ENCODE data around the gene ABCA13. TPM values are rescaled to one million over a fixed set of nuclear protein-coding genes. Genes with fewer than 3 reads are reported as not detected.

ABCA13 gene
- total and polyA plus RNA-seq, 2 donors from 2014 or later, result 0.62 to 6.0 TPM

DNA sequence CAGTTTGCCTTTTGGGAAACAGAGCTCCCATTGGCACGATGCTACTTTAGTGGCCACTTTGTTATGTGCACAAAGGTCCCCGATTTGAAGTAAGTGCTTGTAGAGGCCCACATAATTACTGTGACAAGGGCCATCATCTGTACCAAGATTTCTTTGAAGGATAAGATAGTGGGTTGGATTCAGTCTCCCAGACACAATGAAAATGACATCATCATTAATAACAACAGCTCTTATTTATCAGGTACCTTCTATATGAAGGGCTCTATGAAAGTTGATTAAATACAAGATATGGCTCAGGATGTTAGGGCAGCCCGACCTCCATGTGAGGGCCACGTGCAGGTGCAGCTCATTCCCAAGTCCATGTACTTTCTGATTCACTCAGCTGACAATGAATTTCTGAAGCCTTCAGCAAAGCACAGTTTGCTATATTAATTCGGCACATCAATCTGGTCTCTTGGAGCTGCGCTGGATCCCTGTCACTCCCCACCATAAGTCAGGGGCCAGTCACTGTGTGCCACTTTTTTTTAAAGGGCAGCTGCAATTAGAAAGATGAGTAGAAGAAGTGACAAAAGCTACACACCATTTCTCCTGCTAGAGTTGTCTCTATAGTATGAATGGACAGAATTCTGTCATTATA lies 140.3 kb downstream of the ABCA13 start:
- FAIRE-seq (no peak), DNase-seq (no peak)
- H3K9ac ChIP-seq (ENCODE audit: low read length in 3 of 3), result no peak overlapping the region
- no peaks in the 10 kb centered on the region for H3K9me3 ChIP-seq (ENCODE audit: control insufficient read depth in 2 of 3, insufficient read depth in 1 of 3, low read length in 3 of 3)
- no peaks in the 10 kb centered on the region for H3K27me3 ChIP-seq (ENCODE audit: control insufficient read depth, insufficient read depth, low read length)
- H3K4me1 ChIP-seq (ENCODE audit: control insufficient read depth in 2 of 3, insufficient read depth in 2 of 3, low read depth in 1 of 3, low read length in 3 of 3), result no peaks in the 10 kb centered on the region
- no peak overlapping the region for H3K27ac ChIP-seq (ENCODE audit: low read depth in 2 of 2, low read length in 2 of 2)
- no peaks in the 10 kb centered on the region for H3K36me3 ChIP-seq (ENCODE audit: control insufficient read depth in 2 of 3, insufficient read depth in 3 of 3, low read length in 3 of 3)
- H3K4me3 ChIP-seq (ENCODE audit: low read length in 3 of 3), result no peak overlapping the region
- intact Hi-C loops (cut with DNase I), result no loop called here
- TF ChIP-seq, protein P1, sequence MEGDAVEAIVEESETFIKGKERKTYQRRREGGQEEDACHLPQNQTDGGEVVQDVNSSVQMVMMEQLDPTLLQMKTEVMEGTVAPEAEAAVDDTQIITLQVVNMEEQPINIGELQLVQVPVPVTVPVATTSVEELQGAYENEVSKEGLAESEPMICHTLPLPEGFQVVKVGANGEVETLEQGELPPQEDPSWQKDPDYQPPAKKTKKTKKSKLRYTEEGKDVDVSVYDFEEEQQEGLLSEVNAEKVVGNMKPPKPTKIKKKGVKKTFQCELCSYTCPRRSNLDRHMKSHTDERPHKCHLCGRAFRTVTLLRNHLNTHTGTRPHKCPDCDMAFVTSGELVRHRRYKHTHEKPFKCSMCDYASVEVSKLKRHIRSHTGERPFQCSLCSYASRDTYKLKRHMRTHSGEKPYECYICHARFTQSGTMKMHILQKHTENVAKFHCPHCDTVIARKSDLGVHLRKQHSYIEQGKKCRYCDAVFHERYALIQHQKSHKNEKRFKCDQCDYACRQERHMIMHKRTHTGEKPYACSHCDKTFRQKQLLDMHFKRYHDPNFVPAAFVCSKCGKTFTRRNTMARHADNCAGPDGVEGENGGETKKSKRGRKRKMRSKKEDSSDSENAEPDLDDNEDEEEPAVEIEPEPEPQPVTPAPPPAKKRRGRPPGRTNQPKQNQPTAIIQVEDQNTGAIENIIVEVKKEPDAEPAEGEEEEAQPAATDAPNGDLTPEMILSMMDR (IDR thresholded peaks at IDR 0.05; ENCODE audit: borderline replicate concordance, extremely low read depth, insufficient read depth), result no peak

DNA sequence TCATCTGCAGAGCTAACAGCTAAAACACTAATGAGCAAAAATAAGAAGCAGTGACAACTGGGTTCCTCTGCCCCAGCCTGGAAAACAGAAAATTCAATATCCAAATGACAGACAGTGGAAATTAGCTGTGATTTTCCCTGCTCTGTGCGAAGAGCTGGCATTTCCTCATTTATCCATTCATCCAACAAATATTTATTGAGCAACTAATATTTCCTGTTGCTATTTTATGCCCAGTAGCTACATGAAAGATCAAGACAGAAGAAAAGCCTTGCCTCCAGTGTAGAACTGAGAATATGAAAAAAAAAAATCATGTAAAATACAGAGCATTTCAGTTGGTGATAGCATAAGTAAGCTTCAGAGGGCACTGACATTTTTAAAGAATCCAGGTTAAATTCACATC lies 140.9 kb downstream of the ABCA13 start:
- intact Hi-C loops (cut with DNase I), result no loop called here
- H3K4me3 ChIP-seq (ENCODE audit: low read length in 3 of 3), result no peak overlapping the region
- H3K4me1 ChIP-seq (ENCODE audit: control insufficient read depth in 2 of 3, insufficient read depth in 2 of 3, low read depth in 1 of 3, low read length in 3 of 3), result no peaks in the 10 kb centered on the region
- DNase-seq (no peak), FAIRE-seq (no peak)
- H3K27ac ChIP-seq (ENCODE audit: low read depth in 2 of 2, low read length in 2 of 2), result no peak overlapping the region
- H3K27me3 ChIP-seq (ENCODE audit: control insufficient read depth, insufficient read depth, low read length), result no peaks in the 10 kb centered on the region
- TF ChIP-seq, protein P1 (IDR thresholded peaks at IDR 0.05; ENCODE audit: borderline replicate concordance, extremely low read depth, insufficient read depth), result no peak
- no peaks in the 10 kb centered on the region for H3K36me3 ChIP-seq (ENCODE audit: control insufficient read depth in 2 of 3, insufficient read depth in 3 of 3, low read length in 3 of 3)
- H3K9me3 ChIP-seq (ENCODE audit: control insufficient read depth in 2 of 3, insufficient read depth in 1 of 3, low read length in 3 of 3), result no peaks in the 10 kb centered on the region
- H3K9ac ChIP-seq (ENCODE audit: low read length in 3 of 3), result no peak overlapping the region

DNA sequence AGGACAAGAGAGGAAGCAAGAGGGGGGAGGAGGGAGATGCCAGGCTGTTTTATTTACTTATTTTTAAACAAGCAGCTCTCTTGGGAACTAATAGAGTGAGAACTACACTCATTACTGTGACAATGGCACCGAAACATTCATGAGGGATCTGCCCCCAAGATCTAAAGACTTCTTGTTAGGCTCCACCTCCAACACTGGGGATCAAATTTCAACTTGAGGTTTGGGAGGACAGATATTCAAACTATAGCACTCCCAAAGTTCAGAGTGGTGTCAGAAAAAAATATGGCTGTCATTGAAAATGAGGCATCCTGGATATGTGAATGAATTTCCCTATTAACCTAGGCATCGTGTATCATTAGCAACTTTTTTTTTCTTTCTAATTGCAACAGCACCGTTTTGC lies 145.5 kb downstream of the ABCA13 start:
- Histone ChIP-seq H3K9ac (ENCODE audit: low read length in 3 of 3) (no peak overlapping the region), H3K27ac (ENCODE audit: low read depth in 2 of 2, low read length in 2 of 2) (no peak overlapping the region), H3K4me3 (ENCODE audit: low read length in 3 of 3) (no peak overlapping the region), H3K36me3 (ENCODE audit: control insufficient read depth in 2 of 3, insufficient read depth in 3 of 3, low read length in 3 of 3) (no peaks in the 10 kb centered on the region), H3K27me3 (ENCODE audit: control insufficient read depth, insufficient read depth, low read length) (no peaks in the 10 kb centered on the region), H3K4me1 (ENCODE audit: control insufficient read depth in 2 of 3, insufficient read depth in 2 of 3, low read depth in 1 of 3, low read length in 3 of 3) (no peaks in the 10 kb centered on the region), H3K9me3 (ENCODE audit: control insufficient read depth in 2 of 3, insufficient read depth in 1 of 3, low read length in 3 of 3) (no peaks in the 10 kb centered on the region)
- DNase-seq (peak in 1 of 5 donors; percentile 13), FAIRE-seq (no peak)
- TF ChIP-seq, protein P1 (IDR thresholded peaks at IDR 0.05; ENCODE audit: borderline replicate concordance, extremely low read depth, insufficient read depth), result no peak
- intact Hi-C loops (cut with DNase I), result no loop called here

DNA sequence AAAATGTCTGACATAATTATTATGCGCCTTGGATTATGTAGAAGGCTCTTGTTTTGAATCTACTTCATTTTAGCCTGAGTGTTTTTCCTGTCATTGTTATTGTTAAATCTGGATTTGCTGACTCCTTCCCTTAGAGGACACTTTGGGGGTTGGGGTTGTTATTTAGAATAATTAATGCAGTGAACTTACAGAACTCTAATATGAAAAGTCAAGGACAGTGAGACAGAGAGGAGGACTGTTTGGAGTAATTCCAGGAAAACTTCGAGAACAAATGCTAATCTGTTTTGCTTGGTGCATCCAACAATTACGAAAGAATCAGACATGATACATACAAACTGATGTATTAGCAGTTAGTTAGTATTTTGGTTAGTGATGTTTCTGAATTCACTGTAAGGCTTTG lies 146.1 kb downstream of the ABCA13 start:
- intact Hi-C loops (cut with DNase I), result no loop called here
- Histone ChIP-seq H3K9ac (ENCODE audit: low read length in 3 of 3) (no peak overlapping the region), H3K4me3 (ENCODE audit: low read length in 3 of 3) (no peak overlapping the region), H3K27me3 (ENCODE audit: control insufficient read depth, insufficient read depth, low read length) (no peaks in the 10 kb centered on the region), H3K4me1 (ENCODE audit: control insufficient read depth in 2 of 3, insufficient read depth in 2 of 3, low read depth in 1 of 3, low read length in 3 of 3) (no peaks in the 10 kb centered on the region), H3K27ac (ENCODE audit: low read depth in 2 of 2, low read length in 2 of 2) (no peak overlapping the region), H3K36me3 (ENCODE audit: control insufficient read depth in 2 of 3, insufficient read depth in 3 of 3, low read length in 3 of 3) (no peaks in the 10 kb centered on the region), H3K9me3 (ENCODE audit: control insufficient read depth in 2 of 3, insufficient read depth in 1 of 3, low read length in 3 of 3) (no peaks in the 10 kb centered on the region)
- DNase-seq (no peak), FAIRE-seq (no peak)
- TF ChIP-seq, protein P1 (IDR thresholded peaks at IDR 0.05; ENCODE audit: borderline replicate concordance, extremely low read depth, insufficient read depth), result no peak
